Activated CD4-positive, alpha-beta T cell treated with anti-CD3 and anti-CD28 coated beads, Interleukin-2, amount 50 U/mL, for 1 hour (primary cell): Measurements from ENCODE around the gene ACOT6.
"Not testable (repeated sequence)": the region's sequence is repeated elsewhere in the genome, so short reads cannot be mapped to it uniquely, and the experiment has no call there.

Experiments
- DNase-seq: peaks from one replicate; pipeline ENCODE4 v3.0.0-alpha.2; 2020

The ACOT6 gene

DNA sequence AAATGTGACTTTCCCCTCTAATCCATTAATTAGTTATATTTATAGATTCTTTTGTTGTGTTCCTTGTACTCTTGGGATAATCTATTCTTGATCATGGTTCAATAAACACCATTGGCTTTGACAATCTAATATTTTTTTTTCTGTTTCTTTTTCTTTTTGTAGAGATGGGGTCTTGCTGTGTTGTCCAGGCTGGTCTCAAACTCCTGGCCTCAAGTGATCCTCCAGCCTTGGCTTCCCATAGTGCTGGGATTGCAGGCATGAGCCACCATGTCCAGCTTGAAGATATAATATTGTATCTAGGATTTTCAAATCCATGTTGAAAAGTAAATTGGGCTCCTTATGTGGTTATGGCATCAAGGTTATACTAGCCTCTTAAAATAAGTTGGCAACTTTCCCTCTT lies 38.7 kb downstream of the ACOT6 start:
- DNase-seq, result no peak

- DNase-seq, result no peak
Measured at GRCh38 chr14:73655851-73656250, 43.5 kb downstream of the ACOT6 start.

- not testable (repeated sequence) for DNase-seq
Measured at GRCh38 chr14:73659202-73659601, 46.9 kb downstream of the ACOT6 start.

- no peak for DNase-seq
Measured at GRCh38 chr14:73660511-73660910, 48.2 kb downstream of the ACOT6 start.

DNA sequence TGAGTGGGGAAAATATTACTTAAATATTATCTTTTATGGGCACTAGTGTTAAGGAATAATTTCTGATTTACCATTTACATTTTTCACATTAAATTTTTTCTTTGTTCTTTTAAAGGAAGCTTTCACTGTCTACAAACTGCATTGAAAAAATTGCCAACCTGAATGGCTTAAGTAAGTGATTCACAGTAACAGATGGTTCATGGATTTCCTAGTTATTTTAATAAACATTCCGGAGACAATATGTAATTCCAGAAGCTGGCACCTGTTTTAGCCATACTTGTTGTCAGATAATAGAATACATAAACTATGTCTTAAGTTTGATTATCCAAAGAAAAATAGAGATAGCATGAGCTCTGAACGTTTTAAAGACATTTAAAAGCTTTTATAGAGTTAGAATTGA lies 49.6 kb downstream of the ACOT6 start:
- DNase-seq, result no peak

GRCh38 chr14:73662487-73662943 lies 50.2 kb downstream of the ACOT6 start:
- no peak for DNase-seq

DNA sequence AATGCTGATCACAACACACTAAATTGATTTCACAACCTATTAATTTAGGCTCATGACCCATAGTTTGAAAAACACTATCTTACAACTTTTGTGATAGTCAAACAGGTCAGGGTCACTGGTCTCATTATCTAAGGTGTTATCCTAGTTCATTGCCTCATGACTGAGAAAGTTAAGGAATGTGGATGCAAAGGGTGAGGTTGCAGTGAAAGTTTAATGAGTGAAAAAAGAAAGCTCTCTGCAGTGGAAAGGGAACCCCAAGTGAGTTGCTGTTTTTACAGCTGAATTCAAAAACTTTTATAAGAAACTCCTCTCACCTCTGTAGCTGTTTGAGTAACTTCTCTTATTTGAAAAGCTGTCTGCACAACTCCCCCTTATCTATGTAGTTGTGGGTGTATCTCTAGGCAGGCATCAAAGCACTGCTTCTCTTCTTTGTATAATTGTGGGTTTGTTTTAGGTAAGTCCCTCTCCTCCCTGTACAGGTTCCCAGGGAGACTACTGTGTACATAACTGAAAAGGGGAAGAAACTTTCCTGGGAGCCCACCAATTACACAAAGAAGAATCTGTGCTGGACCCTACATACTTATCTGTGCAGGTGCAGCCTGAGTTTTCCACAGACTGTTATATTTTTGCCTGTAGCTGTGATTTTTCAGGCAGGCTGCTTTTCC lies 51.4 kb downstream of the ACOT6 start:
- no peak for DNase-seq

GRCh38 chr14:73665130-73665529 lies 52.8 kb downstream of the ACOT6 start:
- no peak for DNase-seq

DNA sequence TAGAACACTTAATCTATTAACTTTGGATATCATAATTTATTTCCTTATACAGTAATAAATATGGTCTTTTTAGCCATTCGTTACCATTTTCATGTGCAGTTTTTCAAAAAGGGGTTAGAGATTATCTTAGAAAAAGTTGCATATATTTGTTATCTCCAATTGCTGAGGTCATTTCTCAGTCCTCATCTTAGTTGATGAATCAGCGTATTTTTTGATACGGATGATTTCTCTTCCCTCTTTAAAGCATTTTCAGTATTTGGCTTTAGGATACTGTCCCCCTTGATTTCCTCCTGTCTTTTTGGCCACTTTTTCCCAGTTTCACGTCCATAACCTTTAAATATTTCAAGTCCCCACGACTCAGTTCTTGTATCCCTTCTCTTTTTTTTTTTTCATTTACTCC lies 54.3 kb downstream of the ACOT6 start:
- no peak for DNase-seq

- no peak for DNase-seq
Measured at GRCh38 chr14:73667854-73668253, 55.5 kb downstream of the ACOT6 start.
